HG03066 (cell line): ENCODE results near the gene PPP2R3C.
"Not testable (repeated sequence)": the region's sequence is repeated elsewhere in the genome, so short reads cannot be mapped to it uniquely, and the experiment has no call there.

Experiments used
- ATAC-seq: cut with Tn5 transposase; IDR thresholded peaks from one replicate; pipeline ENCODE4 v1.9.1; 2021; ENCODE audit warnings: low read depth; ENCODE audit not compliant: unreplicated experiment

PPP2R3C gene

DNA sequence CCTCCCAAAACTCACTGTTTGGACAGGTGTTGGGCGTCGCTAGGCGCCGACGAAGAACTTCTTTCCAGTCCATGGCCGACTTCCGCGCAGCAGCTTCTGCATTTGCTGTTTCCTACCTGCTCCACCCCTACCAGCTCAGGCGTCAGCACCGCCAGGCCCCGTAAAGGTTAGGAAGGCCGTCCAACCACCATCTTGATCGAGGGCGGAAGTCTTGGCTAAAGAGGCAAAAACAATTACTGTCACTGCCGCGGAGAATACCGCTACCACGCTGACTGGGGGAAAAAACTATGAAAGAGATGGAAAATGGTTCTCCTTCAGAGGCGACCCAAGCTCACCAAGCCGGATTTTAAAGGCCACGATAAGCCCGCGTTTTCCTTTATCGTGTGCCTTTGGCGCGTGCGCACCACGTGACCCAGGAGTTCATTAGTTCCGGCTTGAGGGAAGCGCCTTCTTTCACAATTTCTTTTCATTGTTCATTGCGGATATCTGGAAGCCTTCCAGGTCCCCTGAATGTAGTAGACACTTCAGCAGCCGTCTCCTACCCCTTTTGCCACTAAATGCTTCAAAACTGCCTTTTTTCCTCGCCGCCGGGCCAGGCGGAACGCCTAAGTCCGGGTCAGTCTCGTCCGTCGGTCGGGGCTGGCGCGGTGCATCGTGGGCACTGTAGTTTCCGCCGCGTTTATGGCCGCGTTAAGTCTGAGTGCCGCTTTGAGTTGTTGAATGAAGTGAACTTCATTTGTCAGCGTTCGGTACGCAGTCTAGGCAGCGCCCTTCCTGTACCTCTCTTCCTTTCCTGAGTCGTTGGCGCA lies at the start of gene PPP2R3C, which contains the start of gene PRORP:
PPP2R3C (minus strand) TSS at position 104 of the 809 bp plus-strand sequence; CDS start at position 73, 31 bp downstream.
PRORP (plus strand) TSS at position 666 of the 809 bp plus-strand sequence. CDS start 694 bp downstream, outside the sequence.
- peak; percentile 86 for ATAC-seq

DNA sequence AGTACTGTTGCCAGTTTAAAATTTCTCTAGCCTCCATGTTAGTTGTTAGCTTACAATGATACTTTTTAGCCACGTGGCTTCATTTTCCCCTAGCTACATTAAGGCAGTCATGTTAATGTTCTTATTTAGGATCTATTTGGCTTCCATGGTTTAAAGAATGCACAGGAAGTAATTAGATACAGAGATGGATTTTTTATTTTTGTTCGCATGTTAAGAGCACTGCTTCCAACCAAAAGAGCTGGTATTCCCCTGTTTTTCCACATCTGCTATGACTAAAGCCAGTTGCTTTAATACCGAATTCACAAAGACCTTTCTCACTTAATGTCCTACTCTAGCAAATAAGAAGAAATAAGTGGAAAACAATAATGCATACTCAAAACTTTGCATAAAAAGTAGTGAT lies 45.7 kb upstream of the PPP2R3C start:
- ATAC-seq = no peak

DNA sequence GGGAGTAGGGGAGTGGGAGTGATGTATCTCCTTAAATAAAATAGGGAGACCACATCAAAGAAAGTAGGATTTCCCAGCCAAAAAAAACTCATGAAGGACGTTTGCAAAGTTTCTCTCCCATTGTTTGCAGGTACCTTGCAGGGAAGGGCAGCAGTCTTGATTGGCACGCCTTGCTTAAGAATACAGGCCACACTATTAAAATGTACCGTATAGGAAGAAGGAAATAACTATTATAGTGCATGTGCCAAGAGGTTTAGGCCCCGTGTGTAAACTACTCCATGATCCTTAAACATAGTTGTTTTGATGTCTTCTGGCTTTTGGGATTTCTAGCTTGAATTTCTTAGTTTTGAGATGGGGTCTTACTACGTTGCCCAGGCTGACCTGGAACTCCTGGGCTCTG lies 43.1 kb upstream of the PPP2R3C start:
- ATAC-seq = no peak

DNA sequence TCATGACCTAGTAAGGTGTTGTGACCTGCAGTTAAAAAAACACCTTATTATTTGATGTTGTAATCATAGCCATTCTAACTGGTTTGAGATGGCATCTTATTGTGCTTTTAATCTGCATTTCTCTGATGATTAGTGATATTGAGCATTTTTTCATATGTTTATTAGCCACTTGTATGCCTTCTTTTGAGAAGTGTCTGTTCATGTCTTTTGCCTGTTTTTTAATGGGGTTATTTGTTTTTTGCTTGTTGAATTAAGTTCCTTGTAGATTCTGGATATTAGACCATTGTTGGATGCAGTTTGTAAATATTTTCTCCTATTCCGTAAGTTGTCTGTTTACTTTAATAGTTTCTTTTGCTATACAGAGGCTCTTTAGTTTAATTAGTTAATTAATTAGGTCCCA lies 41.6 kb upstream of the PPP2R3C start:
- no peak for ATAC-seq

DNA sequence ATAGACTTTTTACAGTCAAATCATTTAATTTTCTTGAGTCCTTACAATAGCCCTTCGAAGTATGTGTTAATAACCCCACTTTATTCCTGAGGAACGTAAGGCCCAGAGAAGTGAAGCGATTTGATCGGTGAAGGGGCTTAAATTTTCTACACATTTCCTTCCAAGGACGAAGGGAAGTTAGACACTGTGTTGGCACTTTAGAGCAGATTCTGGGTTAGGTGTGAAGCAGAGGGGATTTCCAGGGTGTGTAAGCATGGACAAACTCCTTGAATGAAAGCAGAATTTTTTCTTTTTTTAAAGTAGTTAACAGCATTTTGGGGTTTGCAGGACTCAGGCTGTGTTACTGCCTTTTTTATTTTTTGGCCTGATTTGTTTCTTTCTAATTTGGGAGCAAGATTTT lies 39.4 kb upstream of the PPP2R3C start:
- no peak for ATAC-seq

DNA sequence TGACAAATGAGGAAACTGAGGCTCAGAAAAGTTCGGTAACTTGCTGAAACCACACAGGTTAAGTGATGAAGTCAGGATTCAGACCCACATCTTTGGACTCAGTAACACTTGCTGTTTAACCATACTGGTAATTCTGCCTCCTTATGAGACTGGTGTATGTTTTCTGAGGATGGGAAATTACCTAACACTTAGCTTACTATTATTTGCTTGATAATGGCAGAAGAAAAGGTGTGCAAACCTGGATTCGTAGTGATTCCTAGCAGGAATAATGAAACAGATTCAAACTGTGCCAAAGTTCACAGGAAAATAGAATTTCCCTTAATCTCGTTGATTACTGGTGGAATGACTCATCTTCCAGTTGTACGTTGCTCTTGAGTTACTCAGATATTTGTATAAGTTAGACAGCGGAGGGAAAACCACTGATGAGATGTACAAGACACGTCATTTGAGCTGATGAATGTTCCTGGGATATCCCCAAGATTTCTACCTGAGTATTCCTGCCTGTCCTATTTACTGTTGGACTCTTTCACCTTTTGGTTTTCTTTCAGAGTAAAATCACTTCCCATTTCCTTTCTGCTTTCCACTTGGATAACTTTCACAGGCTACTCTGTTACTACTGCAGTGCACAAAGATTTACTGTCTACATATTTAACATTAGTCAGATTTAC lies 38.1 kb upstream of the PPP2R3C start:
- ATAC-seq = no peak

DNA sequence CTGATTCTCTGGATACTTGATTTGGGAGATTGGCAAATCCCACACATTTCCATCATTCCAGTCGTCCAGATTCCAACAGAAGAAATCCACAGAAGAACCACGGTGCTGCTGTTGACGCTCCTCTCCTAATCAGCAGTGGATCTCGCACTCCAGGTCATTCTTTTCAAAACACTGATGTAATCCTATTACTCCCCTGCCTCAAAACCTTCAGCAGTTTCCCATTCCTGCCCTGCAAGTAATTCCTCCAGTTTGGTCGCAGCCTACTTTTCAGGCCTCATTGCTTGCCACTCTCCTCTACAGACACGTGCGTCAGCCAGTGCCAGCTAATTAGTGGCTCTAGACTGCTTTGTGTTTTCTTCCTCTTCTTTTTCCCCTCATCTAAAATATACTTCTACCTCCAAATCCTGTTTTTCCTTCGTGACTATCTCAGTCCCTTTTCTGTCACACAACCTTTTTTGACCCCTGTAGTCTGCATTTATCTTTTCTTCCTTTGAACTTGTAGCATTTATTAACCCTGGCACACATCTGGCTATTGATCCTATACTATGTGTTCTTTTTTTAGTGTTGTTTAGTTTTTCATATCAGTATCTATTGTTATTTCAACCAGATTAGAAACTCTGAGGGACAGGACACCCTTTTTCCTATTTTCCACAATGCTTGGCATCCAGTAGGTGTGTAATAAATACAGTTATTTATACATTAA lies 37.3 kb upstream of the PPP2R3C start:
- ATAC-seq = no peak

DNA sequence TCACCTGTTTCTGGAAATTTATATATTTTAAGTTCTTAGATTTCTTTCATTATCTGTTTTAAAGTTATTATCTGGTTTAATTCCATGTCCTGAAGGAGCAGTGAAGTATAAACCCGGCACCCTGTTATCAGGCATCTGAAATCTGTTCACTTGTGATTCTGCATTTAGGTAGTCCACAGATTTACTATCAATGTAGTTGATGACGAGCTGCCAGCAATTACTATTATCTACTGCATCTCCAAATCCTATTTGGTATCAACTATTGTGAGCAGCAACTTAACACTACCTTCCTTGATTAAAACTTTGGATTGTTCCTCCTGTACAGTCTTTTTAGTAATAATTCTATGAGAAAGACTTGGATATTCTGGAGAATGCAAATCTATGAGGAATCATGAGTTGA lies 36.7 kb upstream of the PPP2R3C start:
- no peak for ATAC-seq

DNA sequence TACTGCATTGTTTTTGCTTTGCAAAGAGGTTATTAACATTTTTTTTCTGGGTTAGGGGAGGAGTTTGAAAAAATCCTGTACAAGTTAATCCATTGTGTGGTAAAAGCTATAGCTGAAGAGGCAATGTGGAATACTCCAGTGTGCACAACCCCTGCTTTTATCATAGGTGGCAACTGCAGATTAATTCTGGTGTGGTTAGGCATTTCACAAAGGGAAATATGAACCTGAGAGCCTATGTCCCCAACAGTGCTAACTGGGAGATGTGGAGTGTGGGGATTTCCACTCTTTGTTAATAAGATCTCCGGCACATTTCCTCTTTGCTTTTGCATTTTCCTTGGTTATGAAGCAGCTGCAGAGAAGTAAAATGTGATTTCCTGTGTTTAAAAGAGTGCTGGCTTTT lies 34.2 kb upstream of the PPP2R3C start:
- no peak for ATAC-seq

DNA sequence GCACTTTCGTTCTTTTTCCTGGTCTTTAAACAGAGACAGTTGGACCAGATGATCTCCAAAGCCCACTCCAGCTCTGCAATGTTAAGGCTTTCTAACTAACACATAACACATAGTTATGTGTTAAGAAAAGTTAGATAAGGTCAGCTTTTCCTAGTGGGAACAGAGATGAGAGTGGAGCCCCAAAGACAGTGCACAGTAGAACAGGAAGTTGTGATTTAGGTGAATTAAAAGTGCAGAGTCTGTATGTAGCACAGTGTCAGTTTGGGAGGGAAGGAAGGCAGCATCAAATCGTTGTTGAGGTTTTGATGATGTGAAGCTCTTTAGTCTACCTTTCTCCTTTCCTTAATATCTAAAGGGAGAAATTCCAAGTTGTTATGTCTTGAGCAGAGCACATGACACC lies 32.2 kb upstream of the PPP2R3C start:
- no peak for ATAC-seq

DNA sequence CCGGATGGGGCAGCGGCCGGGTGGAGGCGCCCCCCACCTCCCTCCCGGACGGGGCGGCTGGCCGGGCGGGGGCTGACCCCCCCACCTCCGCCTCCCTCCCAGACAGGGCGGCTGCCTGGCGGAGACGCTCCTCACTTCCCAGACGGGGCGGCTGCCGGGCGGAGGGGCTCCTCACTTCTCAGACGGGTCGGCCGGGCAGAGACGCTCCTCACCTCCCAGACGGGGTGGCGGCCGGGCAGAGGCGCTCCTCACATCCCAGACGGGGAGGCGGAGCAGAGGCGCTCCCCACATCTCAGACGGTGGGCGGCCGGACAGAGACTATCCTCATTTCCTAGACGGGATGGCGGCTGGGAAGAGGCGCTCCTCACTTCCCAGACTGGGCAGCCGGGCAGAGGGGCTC lies 30.7 kb upstream of the PPP2R3C start:
- ATAC-seq = not testable (repeated sequence)

DNA sequence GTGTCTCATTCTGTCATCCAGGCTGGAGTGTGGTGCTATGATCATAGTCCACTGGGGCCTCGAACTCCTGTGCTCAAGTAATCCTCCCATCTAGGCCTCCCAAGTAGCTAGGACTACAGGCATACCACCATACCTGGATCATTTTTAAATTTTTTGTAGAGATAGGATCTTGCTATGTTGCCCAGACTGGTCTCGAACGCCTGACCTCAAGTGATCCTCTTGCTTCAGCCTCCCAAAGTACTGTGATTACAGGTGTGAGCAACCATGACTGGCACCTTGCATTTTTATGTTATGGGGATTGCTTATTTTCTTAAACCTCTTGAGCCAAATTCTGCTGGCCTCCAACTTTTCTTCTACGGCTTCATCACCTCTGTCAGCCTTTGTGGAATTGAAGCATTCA lies 27.4 kb upstream of the PPP2R3C start:
- no peak for ATAC-seq

DNA sequence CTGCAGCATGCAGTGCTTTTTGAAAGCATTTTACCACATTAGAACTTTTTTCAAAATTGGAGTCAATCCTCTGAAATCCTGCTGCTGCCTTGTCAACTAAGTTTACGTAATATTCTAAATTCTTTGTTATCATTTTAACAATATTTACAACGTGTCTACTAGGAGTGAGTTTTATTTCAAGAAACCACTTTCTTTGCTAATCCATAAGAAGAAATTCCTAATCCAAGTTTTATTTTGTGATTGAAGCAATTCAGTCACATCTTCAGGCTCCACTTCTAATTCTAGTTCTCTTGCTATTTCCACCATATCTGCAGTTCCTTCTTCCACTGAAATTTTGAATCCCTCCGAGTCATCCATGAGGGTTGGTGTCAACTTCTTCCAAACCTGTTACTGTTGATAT lies 25.9 kb upstream of the PPP2R3C start:
- no peak for ATAC-seq

DNA sequence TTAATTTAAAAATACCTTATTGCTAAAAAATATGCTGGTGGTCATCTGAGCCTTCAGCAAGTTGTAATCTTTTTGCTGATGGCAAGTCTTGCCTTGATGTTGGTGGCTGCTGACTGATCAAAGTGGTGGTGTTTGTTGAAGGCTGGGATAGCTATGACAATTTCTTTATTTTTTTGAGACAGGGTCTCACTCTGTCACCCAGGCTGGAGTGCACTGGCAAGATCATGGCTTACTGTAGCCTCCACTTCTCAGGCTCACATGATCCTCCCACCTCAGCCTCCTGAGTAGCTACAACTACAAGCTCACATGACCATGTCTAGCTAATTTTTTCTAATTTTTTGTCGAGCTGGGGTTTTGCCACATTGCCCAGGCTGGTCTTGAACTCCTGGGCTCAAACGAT lies 25.4 kb upstream of the PPP2R3C start:
- no peak for ATAC-seq

DNA sequence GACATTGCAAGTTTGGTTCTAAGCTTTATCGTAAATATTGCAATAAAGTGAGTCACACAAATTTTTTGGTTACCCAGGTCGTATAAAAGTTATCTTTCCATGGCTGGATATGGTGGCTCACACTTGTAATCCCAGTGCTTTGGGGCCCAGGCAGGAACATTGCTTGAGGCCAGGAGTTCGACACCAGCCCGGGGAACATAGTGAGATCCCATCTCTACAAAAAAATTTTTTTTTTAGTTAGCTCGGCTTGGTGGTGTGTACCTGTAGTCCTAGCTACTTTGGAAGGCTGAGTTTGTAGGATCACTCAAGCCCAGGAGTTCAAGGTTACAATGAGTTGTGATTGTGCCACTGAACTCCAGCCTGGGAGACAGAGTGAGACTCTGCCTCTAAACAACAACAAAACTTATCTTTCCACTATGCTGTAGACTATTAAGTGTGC lies 24.9 kb upstream of the PPP2R3C start:
- ATAC-seq = no peak

DNA sequence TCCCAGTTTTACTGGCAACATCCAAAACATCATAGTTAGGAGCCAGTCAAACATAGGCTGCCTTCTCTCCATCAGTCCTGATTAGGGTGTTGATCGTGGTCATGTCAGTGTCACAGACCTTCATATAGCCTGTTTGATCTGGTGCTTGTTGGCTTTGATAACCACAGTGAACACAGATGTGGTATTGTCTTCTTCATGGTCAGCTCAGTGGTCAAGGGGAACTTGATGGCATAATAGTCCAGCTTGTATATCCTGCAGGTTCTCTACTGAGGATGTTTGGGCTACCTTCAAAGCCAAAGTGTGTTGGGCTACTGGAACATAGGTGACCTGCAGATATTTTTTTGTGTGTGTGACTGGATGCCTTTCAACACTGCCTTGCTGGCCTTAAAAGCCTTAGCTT lies 22.2 kb upstream of the PPP2R3C start:
- ATAC-seq = no peak

DNA sequence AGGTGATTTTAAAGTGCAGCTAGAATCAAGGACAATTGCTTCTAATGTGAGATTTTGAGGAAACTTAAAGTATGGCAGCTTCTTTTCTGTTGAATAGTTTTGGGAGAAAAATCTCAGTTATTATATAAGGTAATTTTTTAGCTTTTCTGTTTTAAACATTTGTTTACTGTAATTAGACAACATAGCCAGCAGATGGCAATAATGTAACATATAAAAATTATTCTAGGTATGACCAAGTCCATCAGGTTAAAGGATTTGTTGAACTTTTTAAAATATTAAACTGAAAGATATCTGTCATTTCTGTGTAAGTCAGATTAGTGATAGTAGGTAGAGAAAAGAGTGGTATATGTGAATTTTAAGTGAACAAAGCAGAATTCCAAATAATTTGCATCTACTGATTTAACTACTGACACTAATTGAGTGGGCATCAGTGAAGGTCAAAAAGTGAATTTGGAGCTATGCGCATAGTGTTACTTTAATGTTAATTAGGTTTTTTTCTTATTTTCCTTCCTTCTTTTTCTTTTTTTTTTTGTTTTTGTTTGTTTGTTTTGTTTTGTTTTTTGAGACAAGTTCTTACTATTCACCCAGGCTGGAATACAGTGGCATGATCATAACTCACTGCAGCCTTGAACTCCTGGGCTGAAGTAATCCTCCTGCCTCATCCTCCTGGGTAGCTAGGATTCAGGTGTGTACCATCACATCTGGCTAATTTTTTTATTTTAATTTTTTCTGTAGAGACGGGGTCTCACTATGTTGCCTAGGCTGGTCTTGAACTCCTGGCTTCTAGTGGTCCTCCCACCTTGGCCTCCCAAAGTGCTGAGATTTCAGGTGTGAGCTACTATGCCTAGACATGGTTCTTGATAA lies 19.2 kb upstream of the PPP2R3C start:
- no peak for ATAC-seq

DNA sequence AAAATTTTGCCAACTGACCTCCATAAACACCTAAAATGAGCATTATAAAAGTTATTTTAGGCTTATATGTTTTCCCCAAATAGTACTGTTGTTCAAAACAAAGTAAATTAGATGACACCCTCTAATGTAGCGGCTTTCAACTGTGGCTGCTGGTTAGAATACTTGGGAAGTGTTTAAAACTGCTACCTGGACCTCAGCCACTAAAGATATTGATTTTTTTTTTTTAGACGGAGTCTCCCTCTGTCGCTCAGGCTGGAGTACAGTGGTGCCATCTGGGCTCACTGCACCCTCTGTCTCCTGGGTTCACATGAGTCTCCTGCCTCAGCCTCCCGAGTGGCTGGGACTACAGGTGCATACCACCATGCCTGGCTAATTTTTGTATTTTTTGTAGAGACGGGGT lies 16.8 kb upstream of the PPP2R3C start:
- ATAC-seq = no peak

DNA sequence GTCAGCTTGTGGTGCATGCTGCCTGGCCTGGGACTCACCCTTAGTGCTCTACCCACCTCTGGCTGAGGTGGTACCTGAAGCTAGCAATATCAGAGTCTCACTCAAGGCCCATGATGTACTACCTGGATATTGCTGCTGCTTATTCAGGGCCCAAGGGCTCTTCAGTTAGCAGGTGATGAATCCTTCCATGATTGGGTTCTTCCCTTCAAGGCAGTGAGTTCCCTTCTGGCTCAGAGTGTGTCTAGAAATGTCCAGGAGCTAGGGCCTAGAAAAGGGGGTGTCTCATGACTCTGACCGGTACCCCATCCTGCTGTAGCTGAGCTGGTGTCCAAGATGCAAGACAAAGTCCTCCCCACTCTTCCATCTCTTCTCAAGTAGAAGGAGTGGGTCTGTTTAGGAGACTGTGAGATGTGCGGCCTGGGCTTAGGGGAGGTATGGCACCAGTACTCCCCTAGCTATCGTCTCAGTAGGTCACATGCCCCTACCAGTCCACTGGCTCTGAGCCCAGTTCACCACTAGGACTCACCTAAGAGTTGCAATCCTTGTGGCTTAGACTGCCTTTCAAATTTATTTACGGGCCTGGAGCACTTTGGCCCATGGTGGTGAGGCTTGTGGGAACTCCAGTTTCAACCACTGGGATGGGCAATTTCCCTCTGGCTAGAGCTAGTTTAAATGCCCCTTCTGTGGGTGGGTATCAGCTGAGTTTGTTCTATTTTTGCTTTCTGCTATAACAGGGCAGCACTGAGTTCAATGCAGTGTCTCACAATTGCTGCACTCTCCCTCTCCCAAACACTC lies 12.7 kb upstream of the PPP2R3C start:
- ATAC-seq = no peak
